GM18519 (cell line): ENCODE measurements around the gene KRTAP16-1.

Source experiments
- ATAC-seq: cut with Tn5 transposase; IDR thresholded peaks from one replicate; pipeline ENCODE4 v1.9.1; 2021; ENCODE audit warnings: mild to moderate bottlenecking, moderate library complexity; ENCODE audit not compliant: unreplicated experiment, low FRiP score

Gene KRTAP16-1

GRCh38 chr17:41332239-41332638, 23.1 kb upstream of the KRTAP16-1 start:
- ATAC-seq, result no peak

GRCh38 chr17:41331606-41332005, 22.5 kb upstream of the KRTAP16-1 start:
- no peak for ATAC-seq

DNA sequence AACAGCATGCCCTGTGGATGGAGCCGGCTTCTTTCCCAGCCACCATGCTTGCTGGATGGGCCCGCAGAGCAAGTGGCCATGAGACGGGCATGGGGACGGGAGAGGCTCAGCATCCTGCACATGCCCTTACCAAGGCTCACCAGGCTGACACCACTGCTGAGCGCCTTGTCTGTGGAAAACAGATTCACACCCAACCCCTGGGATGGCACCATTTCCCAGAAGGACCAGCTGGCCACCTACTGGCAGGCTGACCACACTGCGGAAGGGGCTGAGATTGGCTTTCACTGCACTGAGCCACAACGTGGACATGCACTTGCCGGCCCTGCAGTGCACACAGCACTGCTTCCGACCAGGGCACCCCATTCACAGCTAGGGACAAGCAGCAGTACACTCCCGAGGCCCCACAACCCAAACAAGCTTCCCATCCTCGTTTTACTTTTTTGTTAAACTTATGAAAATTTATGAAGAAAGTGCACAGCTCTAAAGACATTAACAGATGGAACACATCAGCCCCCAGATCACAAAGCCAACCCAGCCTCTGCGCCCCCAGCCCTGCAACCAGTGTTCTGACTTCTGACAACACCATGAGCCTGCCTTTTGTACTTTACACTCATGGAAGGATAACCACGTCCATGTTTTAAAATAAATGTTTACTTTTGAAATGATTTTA, 20.3 kb upstream of the KRTAP16-1 start:
- ATAC-seq, result no peak

GRCh38 chr17:41328207-41328606, 19.1 kb upstream of the KRTAP16-1 start:
- no peak for ATAC-seq

GRCh38 chr17:41327411-41328120, 18.5 kb upstream of the KRTAP16-1 start:
- no peak for ATAC-seq

DNA sequence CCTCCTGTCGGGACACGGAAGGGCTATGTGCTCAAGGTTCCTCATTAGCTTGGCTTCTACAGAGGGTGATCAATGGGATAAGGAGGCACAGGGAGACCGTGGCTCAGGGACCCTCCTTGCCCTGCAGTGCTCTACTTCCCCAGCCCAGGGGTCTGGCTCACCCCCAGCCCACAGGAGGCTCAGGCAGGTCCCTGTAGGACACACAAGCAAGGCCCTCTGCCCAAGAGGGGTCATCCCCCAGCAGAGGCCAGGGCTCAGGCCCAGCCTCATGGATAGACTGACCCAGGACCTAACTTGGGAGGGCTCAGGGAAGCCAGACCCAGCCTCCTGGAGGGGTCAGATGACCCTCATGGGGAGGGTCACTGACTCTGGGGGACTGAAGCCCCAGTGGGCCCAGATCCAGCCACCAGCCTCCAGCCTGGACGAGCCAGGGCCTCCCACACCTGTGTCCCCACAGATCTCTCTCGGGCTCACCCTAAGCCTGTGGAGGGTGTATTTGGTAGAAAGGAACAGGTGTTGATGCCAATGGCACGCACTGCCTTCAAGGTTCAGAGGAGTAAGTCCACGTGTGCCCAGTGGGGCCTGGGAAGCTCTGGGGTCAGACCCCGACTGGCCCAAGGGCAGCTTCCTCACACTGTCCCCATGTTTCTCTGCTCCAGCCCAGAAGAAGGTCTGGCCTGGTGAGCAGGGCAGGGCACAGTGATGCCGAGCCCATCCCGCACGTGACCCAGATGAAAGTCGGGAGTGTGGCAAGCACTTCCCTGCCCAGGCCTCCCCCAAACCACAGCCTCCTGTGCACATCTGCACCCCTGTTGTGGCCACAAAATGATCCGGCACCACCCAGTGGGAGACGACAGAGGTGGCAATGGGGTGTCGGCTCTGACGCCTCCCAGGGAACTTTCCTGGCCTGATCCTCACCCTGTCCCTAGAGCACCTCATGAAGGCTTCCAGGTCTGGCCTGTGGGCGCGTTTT, 17.4 kb upstream of the KRTAP16-1 start:
- ATAC-seq, result no peak

DNA sequence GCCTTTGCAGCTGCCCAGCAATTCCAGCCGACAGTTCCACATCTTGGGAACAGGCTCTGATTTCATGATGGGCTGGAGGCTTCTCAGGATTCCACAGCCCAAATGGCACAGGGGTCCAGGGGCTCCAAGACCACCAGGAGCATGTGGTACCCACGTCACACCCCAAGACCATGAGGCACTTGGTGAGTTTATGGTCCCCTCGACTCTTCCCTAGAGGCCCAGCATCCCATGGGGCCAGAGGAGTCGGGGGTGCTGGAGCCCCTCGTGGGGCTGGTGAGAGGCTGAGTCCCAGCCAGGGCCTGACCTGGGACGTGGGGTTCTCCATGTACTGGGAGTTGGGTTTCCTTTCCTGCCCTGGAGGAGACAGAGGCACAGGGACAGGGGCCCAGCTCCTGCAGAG, 16.5 kb upstream of the KRTAP16-1 start:
- ATAC-seq, result no peak

GRCh38 chr17:41325126-41325525, 16.0 kb upstream of the KRTAP16-1 start:
- ATAC-seq, result no peak

- no peak for ATAC-seq
Observed at GRCh38 chr17:41324180-41325075, 15.3 kb upstream of the KRTAP16-1 start.

DNA sequence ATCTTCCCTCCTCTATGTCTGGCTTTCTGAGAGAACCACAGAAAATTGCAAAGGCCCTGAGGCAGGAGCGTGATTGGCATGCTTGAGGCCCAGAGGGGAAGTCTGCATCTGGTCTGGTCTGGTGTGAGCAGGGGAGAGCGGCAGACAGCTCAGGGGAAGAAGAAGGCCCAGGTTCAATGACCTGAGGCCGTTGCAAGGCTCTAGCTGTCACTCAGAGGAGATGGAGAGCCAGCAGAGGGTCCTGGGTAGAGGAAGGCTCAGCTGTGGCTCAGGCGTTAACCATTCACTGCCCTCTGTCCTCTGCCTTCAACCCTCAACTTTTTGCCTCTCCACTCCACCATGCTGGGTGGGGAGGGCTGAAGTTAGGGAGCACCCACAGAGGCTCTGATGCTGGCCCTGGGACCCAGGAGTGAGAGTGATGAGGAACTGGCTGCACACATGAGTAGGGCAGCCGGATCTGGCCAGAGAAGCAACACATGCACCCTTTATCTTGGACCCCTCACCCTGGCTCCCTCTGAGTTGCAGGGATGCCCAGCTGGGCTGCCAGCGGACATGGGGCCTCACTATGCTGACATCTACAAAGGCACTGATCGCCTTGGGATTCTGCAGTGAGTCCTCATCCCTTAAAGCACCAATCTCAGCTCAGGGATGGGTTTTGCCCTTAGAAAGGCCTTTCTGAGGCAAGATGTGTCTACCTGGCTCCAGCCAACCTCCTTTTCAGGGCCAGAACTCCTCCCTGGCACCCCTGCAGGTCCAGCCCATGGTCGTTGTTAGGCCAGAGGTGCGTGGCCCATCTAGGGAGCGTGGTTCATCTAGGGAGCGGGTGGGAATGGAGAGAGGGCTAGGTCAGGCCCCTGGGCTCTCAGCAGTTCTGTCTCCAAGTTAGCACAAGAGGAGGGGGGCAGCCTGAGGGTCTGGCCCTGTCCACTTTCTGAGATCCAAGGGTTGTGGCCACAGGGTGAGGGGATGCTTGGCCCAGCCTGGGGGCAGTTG, 14.1 kb upstream of the KRTAP16-1 start:
- no peak for ATAC-seq

- no peak for ATAC-seq
Observed at GRCh38 chr17:41322094-41322902, 13.2 kb upstream of the KRTAP16-1 start.

DNA sequence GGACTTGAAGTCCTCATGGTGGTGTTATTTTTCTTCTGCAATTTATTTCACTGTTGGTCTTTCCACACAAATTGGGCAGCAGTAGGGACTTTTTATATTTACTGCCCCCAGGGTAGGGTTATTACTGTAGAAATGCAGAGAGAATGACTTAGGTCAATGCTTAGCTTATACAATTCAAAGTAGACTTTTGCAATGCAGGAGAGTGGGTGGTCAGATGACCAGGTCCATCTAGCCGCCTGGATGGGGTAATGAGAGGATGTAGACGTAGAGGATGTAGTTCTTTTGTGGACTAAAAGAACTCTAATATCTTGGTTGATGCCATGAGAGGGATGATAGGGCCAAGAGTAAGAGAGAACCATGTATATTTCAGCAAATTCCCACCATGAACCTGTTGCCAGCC, 9.1 kb upstream of the KRTAP16-1 start:
- ATAC-seq, result no peak

DNA sequence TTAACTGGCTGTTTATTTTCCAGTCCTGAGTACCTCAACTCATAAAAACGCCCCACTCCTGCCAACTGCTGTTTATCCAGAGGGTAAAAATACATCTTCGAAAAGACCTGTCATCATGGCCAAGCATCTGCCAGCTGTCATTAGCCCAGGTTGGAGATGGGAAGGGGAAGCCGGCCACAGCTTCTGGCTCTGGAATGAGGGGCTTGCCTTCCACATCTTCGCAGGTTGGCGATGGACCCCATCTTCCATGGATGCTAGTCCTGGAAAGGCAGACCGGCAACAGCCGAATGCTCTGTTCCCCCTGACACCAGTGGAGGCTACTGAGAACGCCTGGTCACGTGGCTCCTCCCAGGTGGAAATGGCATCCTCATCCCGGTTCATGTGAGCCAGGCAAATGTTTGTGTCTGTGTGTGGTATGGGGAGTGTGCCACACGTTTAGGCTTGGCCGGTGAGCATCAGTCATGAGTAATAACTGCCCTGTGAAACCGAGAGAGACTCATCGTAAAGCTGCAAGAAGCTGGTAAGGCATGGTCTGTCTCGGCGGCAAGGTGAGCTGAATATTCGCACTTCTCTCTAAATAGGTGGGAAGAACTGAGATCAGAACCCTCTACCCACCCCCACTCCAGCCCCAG, 6.8 kb upstream of the KRTAP16-1 start:
- no peak for ATAC-seq

- ATAC-seq, result no peak
Observed at GRCh38 chr17:41315204-41315794, 6.2 kb upstream of the KRTAP16-1 start, which contains the start of gene KRTAP17-1. TSS of gene KRTAP17-1 (minus strand) at chr17:41315710. CDS start at chr17:41315650, 60 bp downstream.

DNA sequence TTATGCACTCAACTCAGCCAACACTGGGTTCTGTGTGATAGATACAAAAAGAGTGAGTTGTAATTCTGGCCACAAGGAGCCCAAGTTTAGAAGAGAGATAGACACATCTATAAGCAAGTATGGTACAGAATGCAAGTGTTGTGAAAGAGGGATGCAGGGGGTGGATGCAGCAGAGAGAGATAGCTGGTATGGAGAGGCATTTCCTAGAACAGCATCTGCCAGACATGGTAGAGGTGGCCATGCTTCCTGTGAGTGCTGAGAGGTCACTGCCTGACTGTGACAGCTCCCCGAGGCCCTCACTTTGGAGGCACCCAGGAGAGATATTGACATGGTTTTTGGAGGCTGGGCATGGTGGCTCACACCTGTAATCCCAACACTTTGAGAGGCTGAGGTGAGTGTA, 2.0 kb upstream of the KRTAP16-1 start:
- no peak for ATAC-seq

- ATAC-seq, result no peak
Observed at GRCh38 chr17:41308251-41308917, 725 bp downstream of the KRTAP16-1 start.

DNA sequence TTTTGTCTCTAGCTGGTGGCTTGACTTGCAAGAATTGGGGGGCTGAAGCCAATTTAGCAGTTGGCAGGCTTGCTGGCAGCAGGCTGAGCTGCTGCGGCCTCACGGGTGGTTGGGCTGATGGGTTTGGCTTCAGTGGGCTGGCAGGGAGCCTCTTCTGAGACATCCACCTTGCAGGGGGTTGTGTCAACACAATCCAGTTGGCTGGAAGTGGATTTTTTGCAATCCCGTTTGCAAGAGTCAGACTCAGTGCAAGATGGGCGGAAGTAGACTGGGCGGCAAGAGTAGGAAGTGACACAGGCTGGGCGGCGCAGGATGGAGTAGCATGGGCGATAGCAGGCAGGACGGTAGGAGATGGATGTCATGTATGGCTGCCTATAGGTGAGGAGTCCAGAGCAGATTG, 1.5 kb downstream of the KRTAP16-1 start:
- ATAC-seq, result no peak
